Activated naive CD8-positive, alpha-beta T cell treated with anti-CD3 and anti-CD28 coated beads, Interleukin-2, amount 50 U/mL, for 24 hours (primary cell): ENCODE measurements around the gene WDR55.
"Not testable (repeated sequence)": the region's sequence is repeated elsewhere in the genome, so short reads cannot be mapped to it uniquely, and the experiment has no call there.

Experiments
- ATAC-seq: fragments of 150-1000 bp; cut with Tn5 transposase; one replicate; pipeline ENCODE4 v1.10.0; 2021
- DNase-seq: peaks from one replicate; pipeline ENCODE4 v3.0.0; 2021
- H3K27ac Mint-ChIP-seq: one replicate; pipeline ENCODE4 v1.8.0; 2021; ENCODE audit warnings: mild to moderate bottlenecking, mixed read lengths
- H3K27me3 Mint-ChIP-seq: one replicate; pipeline ENCODE4 v1.8.0; 2021; ENCODE audit warnings: mixed read lengths
- H3K36me3 Mint-ChIP-seq: one replicate; pipeline ENCODE4 v1.8.0; 2021; ENCODE audit warnings: low read depth, mixed read lengths
- H3K4me1 Mint-ChIP-seq: one replicate; pipeline ENCODE4 v1.8.0; 2021; ENCODE audit warnings: mixed read lengths
- H3K4me3 Mint-ChIP-seq: one replicate; pipeline ENCODE4 v1.8.0; 2021; ENCODE audit warnings: mild to moderate bottlenecking, moderate library complexity, mixed read lengths
- H3K9me3 Mint-ChIP-seq: one replicate; pipeline ENCODE4 v1.8.0; 2021; ENCODE audit warnings: mixed read lengths

WDR55 gene

GRCh38 chr5:140635291-140636257 is 29.1 kb upstream of the WDR55 start:
- peaks cover 5% of the 10 kb centered on the region for H3K36me3 Mint-ChIP-seq
- H3K4me1 Mint-ChIP-seq, result peaks cover 50% of the 10 kb centered on the region
- H3K27ac Mint-ChIP-seq, result no peak overlapping the region
- H3K4me3 Mint-ChIP-seq, result no peak overlapping the region
- ATAC-seq, result no peak
- H3K9me3 Mint-ChIP-seq, result no peaks in the 10 kb centered on the region
- peaks cover 22% of the 10 kb centered on the region for H3K27me3 Mint-ChIP-seq
- DNase-seq, result no peak

GRCh38 chr5:140637371-140638100 is 27.2 kb upstream of the WDR55 start:
- Mint-ChIP-seq H3K9me3 (no peaks in the 10 kb centered on the region), H3K4me1 (peaks cover 52% of the 10 kb centered on the region), H3K27ac (no peak overlapping the region), H3K27me3 (peaks cover 9% of the 10 kb centered on the region), H3K36me3 (peaks cover 15% of the 10 kb centered on the region), H3K4me3 (no peak overlapping the region)
- ATAC-seq (no peak), DNase-seq (no peak)

DNA sequence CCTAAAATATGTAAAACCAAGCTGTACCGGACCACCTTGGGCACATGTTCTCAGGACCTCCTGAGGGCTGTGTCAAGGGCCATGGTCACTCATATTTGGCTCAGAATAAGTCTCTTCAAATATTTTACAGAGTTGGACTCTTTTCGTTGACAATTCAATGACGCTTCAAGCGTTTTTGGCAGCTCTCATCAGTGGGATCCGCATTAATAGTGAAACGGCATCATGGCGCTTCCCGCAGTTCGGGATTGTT is 25.9 kb upstream of the WDR55 start:
- peaks cover 19% of the 10 kb centered on the region for H3K36me3 Mint-ChIP-seq
- H3K4me3 Mint-ChIP-seq, result peak overlapping the region; percentile 95
- H3K27me3 Mint-ChIP-seq, H3K9me3 Mint-ChIP-seq, DNase-seq, ATAC-seq: not testable (repeated sequence)
- H3K4me1 Mint-ChIP-seq, result peaks cover 40% of the 10 kb centered on the region
- H3K27ac Mint-ChIP-seq, result peak overlapping the region; percentile 94

- H3K27me3 Mint-ChIP-seq, result no peaks in the 10 kb centered on the region
- ATAC-seq, result peak; percentile 91
- H3K36me3 Mint-ChIP-seq, result peaks cover 24% of the 10 kb centered on the region
- DNase-seq, result peak; percentile 99
- peak within 1 kb of the TSS; percentile 95 for H3K4me3 Mint-ChIP-seq
- H3K9me3 Mint-ChIP-seq, result no peaks in the 10 kb centered on the region
- H3K4me1 Mint-ChIP-seq, result peaks cover 36% of the 10 kb centered on the region
- H3K27ac Mint-ChIP-seq, result peak within 1 kb of the TSS; percentile 94
Observed at GRCh38 chr5:140639148-140639981, 25.3 kb upstream of the WDR55 start, which contains the start of gene TMCO6. Gene TMCO6 (plus strand): TSS chr5:140639451. CDS start chr5:140639528, 77 bp downstream.

- Mint-ChIP-seq H3K36me3 (peaks cover 37% of the 10 kb centered on the region), H3K27me3 (no peaks in the 10 kb centered on the region), H3K4me3 (no peak overlapping the region), H3K27ac (peak overlapping the region; percentile 26), H3K9me3 (no peaks in the 10 kb centered on the region), H3K4me1 (peaks cover 41% of the 10 kb centered on the region)
- no peak for DNase-seq
- ATAC-seq, result no peak
Observed at GRCh38 chr5:140641716-140642115, 23.0 kb upstream of the WDR55 start.

DNA sequence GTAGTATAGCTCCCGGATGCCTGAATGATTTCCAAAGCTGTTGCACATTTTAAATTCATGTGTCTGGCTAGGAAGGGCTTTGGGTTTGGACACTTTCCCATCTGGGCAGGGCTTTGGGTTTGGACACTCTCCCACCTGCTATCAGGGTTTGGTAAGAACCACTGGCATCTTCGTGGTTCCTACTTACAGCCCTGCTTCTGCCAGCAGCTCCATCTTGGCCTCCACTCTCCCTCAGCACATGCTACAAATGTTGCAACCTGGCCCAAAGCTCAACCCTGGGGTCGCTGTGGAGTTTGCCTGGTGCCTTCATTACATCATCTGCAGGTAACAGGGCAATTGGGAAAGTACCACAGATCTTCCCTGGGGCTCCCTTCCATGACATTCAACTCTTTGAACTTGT is 22.0 kb upstream of the WDR55 start:
- Mint-ChIP-seq H3K9me3 (no peaks in the 10 kb centered on the region), H3K4me1 (peaks cover 44% of the 10 kb centered on the region), H3K27ac (no peak overlapping the region), H3K4me3 (no peak overlapping the region), H3K36me3 (peaks cover 40% of the 10 kb centered on the region), H3K27me3 (no peaks in the 10 kb centered on the region)
- DNase-seq (no peak), ATAC-seq (no peak)

GRCh38 chr5:140647042-140647419 is 17.7 kb upstream of the WDR55 start:
- Mint-ChIP-seq H3K9me3 (no peaks in the 10 kb centered on the region), H3K27ac (peak overlapping the region; percentile 92), H3K4me3 (peak overlapping the region; percentile 97), H3K4me1 (peaks cover 40% of the 10 kb centered on the region), H3K27me3 (no peaks in the 10 kb centered on the region), H3K36me3 (peaks cover 45% of the 10 kb centered on the region)
- DNase-seq (no peak), ATAC-seq (peak; percentile 12)

- Mint-ChIP-seq H3K4me3 (no peak overlapping the region), H3K27me3 (no peaks in the 10 kb centered on the region), H3K27ac (peak overlapping the region; percentile 38), H3K9me3 (no peaks in the 10 kb centered on the region), H3K36me3 (peaks cover 64% of the 10 kb centered on the region), H3K4me1 (peaks cover 7% of the 10 kb centered on the region)
- ATAC-seq (no peak), DNase-seq (no peak)
Observed at GRCh38 chr5:140658870-140659269, 5.8 kb upstream of the WDR55 start.

DNA sequence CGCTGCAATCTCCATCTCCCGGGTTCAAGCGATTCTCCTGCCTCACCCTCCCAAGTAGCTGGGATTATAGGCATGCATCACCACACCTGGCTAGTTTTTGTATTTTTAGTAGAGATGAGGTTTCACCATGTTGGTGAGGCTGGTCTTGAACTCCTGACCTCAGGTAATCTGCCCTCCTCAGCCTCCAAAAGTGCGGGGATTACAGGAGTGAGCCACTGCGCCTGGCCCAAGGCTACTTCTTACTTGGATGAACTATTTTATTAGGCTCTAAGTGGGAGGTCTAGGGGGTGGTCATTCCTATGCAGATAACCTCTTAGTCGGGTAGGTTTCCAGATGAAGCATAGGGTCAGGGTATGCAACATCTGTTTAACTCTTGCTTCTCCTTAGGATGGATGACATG is 4.3 kb upstream of the WDR55 start:
- peaks cover 55% of the 10 kb centered on the region for H3K36me3 Mint-ChIP-seq
- H3K27ac Mint-ChIP-seq, H3K9me3 Mint-ChIP-seq: not testable (repeated sequence)

GRCh38 chr5:140664030-140664358 is 710 bp upstream of the WDR55 start:
- no peaks in the 10 kb centered on the region for H3K27me3 Mint-ChIP-seq
- peak overlapping the region; percentile 98 for H3K27ac Mint-ChIP-seq
- ATAC-seq (no peak), DNase-seq (no peak)
- H3K9me3 Mint-ChIP-seq, result no peaks in the 10 kb centered on the region
- peaks cover 61% of the 10 kb centered on the region for H3K36me3 Mint-ChIP-seq
- peaks cover 39% of the 10 kb centered on the region for H3K4me1 Mint-ChIP-seq
- H3K4me3 Mint-ChIP-seq, result peak overlapping the region; percentile 99

More for the DNA sequence above, 4.3 kb upstream of the WDR55 start:
- ATAC-seq, H3K4me3 Mint-ChIP-seq, DNase-seq, H3K27me3 Mint-ChIP-seq: not testable (repeated sequence)
- H3K4me1 Mint-ChIP-seq, result peaks cover 18% of the 10 kb centered on the region

- Mint-ChIP-seq H3K36me3 (peaks cover 60% of the 10 kb centered on the region), H3K4me1 (peaks cover 18% of the 10 kb centered on the region)
- ATAC-seq, H3K27me3 Mint-ChIP-seq, H3K9me3 Mint-ChIP-seq, DNase-seq, H3K4me3 Mint-ChIP-seq, H3K27ac Mint-ChIP-seq: not testable (repeated sequence)
Observed at GRCh38 chr5:140671035-140671434, 6.3 kb downstream of the WDR55 start.

DNA sequence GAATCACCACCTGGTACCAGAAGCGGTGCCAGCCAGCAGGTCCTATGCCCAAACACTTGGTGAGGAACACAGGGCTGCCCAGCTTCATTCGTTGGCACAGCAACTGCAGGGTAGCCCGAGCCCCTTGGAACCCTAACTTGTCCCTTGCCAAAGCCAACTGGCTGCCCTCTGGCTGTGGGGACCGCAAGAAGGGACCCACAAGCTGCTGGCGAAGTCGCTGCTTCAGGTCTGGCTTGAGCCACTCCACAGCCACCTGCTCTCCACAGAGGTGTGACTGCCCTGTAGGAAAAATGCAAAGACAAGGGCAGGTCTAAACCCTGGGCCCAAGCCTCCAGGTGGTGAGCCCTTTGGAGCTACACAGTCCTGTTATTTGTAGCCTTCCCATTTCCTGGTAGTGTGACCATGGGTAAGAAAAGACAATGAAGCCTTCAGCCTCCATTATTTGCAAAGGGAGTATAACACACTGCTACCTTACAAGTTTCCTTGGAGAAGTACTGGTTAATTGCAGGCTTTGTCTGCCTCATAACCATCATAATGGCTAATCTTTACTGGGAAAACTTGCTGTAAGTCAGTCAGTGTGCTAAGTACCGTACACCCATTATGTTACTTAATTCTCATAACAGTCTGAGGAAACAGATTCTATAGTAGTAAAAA is 6.9 kb downstream of the WDR55 start:
- Mint-ChIP-seq H3K9me3 (no peaks in the 10 kb centered on the region), H3K27me3 (no peaks in the 10 kb centered on the region), H3K27ac (peak overlapping the region; percentile 30), H3K4me1 (peaks cover 13% of the 10 kb centered on the region), H3K4me3 (no peak overlapping the region), H3K36me3 (peaks cover 61% of the 10 kb centered on the region)
- no peak for DNase-seq
- ATAC-seq, result no peak

GRCh38 chr5:140672455-140673186 is 7.9 kb downstream of the WDR55 start:
- Mint-ChIP-seq H3K4me1 (peaks cover 3% of the 10 kb centered on the region), H3K4me3 (no peak overlapping the region), H3K27me3 (no peaks in the 10 kb centered on the region), H3K27ac (no peak overlapping the region), H3K36me3 (peaks cover 61% of the 10 kb centered on the region), H3K9me3 (no peaks in the 10 kb centered on the region)
- ATAC-seq (no peak), DNase-seq (peak; percentile 23)
